HG02884 (cell line): ENCODE data around the gene TTYH2.

Source experiments
- ATAC-seq: cut with Tn5 transposase; IDR thresholded peaks from one replicate; pipeline ENCODE4 v1.9.1; 2021; ENCODE audit warnings: mild to moderate bottlenecking, moderate library complexity; ENCODE audit not compliant: unreplicated experiment

The TTYH2 gene

DNA sequence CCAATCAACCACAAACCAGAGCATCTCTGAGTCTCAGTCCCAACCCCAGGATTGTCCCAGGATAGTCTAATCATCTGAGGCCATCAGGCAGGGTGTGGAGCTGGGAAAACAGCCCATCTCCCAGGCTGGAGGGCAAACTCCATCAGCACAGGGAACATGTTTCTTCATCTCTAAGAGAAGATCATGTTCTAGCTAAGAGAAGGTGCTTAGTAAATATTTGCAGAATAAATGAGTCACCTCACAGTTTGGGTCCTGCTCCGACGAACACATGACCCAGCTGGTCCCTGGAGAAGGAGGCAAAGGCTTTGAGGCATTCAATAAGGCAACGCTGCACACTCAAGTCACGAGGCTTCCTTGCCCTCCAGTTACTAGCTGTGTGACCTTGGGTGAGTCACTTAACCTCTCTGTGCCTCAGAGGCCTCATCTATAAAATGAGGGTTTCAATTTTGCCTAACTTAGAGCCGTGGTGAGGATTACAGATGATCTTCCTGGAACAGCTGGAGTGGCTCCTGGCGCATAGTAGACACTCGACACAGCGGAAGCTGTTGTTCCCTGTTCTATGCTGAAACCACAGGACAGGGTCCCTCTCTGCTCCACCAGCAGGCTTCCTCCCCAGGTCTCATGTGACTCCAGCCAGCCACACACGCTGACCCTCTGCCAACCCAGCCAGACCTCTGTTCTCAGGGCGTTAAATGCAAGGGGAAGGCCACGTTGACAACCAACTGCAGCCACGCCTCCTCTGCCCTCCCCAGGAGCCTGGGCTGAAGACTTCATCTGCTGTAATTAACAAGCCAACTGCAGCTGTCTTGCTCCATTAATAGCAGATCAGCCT is 20.2 kb upstream of the TTYH2 start:
- ATAC-seq, result no peak

DNA sequence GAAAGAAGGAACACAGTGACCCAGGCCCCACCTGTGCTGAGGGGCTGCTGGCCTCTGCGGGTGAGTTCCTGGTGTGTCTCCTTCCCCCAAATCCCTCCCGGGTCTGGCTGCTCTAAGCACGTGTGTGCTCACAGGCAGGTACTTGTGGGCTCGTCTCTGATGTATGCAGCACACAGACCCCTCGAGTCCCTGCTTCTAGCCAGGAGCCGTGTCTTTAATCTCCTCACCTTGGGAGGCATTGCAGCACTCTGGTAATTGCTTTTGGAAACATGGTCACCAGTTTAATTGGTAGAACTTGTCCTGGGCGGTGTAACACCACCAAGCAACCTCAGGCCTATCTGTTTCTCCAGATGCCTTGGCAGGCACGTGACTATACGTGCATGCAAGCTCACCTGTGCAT is 18.7 kb upstream of the TTYH2 start:
- ATAC-seq, result no peak

DNA sequence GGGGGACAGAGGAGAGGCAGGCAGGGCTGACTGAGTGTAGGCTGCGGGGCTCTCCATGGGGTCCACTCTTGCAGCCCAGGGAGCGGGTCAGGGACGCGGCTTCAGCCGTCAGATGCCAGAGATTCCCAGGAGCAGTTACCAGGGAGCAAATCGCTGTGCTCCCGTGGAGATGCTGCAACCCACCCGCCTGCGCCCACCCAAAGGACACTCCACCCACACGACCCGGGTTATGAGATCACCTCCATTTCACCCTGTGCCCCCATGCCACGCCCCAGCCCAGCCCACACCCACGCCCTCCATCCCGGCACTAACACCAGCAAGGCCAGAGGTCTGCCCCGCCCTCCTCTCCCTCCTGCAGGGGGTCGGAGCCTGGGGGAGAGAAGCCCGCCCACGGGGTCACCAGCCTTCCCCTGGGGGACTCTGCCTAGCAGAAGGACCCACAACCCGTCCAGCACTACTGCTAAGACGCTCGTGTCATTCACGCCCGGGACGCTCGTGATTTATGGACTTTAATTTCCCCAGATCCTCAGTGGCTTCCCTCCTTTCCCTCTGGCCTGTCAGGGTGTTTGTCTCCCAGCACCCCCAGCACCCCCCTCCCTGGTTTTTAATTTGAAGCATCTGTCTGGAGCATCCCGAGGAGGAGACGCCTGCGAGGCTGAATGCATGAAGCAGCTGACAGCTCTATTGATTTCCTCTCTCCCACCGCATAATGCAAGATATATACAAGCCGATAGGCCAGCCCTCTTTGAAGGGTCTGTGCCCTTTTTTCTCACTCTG is 16.6 kb upstream of the TTYH2 start:
- ATAC-seq, result no peak

DNA sequence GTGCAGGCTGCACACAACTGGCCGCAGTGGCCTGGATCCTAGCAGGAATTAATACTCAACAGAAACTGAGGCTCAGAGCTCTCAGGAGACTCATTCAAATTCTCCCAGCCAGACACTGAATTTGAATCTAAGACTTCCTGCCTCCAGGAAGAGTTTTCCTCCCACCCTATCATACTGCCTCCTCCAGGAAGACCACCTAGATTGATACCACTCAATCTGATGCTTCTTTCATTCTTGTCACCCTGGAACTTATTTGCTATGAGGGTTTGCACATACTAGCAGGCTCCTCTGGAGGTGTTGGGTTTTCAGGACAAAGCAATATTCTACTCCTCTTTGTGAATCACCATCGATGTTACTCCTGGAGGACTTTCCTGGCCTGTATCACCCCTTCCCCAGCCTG is 15.6 kb upstream of the TTYH2 start:
- ATAC-seq, result no peak

DNA sequence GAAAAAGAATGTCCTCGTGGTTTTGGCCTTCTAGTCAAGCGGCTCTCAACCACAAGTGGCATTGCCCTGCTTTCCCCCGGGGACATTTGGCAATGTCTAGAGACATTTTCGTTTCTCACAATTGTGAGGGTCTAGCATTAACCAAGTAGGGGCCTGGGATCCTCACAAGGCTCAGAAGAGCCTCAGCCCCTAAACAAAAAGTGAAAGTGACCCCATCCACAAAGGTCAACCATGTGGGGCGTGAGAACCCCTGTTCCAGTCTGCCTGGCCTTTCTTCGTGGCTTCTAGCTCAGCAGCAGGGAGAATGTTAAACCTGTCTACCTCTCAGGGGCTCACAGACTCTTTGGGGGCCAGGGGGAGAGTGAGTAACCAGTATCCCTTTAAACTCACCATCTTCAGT is 14.7 kb upstream of the TTYH2 start:
- no peak for ATAC-seq

DNA sequence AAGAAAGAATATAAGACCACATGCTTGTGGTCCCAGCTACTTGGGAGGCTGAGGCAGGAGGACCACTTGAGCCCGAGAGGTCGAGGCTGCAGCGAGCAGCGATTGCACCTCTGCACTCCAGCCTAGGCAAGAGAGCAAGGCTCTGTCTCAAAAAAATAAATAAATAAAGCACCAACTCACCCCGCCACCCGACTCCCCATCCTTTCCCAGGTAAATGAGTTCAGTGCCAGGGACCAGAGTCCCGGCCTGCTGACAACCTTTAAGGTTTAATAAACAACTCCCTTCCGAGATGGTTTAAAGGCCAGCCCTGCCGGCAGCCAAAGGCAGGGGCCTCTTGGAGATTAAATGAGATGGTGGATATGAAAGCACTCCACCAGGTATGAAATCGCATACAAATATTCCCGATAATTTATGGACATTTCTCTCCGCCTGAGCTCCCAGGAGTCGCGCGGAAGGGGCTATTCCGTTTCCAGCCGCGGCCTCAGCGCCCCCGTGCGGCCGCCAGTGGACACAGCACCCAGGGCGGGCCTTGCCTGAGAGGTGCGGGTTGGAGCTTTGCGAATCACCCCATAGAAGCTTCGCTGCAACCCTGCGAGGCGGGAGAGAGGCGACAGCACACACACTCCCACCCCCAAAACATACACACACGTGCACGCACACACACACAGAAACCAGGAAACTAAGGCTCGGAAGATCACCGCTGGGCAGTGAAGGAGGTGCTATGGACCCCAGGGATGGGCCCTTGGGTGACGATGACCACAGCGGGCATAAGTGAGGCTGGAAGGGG is 13.9 kb upstream of the TTYH2 start:
- ATAC-seq, result no peak

DNA sequence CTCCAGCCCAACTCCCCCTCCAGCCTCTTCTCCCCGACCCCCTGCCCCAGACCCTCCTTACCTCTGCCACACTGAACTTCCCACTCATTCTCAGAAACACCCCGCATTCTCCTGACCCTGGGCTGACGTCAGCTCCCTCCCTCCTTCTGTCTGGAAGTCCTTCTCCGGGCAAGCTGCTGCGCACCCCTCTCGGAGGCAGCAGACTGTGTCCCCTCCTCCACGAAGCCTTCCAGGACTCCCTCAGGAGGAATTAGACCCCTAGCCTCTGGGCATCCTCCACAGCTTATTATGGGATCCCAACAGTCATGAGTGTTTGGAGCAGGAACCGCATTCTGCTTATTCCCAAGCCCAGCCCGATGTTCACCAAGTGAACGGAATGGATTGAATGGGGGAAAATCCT is 13.3 kb upstream of the TTYH2 start:
- ATAC-seq, result no peak

DNA sequence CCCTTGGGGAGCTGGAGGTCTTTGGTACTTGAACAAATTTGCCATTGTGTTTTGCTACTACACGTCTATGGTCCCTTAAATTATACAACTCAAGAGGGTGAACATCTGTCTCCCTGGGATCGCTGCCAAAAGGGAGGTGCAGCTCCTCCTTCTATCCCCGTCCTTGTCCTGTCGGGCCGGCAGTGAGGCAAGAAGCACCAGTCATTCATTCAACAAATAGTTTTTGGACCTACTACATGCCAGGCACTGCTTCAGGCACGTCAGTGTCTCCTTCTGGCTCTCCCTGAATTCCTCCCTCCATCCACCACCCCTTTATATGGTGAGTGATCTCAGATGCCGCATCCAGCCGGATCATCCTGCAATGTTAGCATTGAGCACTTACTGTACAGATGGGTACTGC is 12.1 kb upstream of the TTYH2 start:
- ATAC-seq, result no peak

DNA sequence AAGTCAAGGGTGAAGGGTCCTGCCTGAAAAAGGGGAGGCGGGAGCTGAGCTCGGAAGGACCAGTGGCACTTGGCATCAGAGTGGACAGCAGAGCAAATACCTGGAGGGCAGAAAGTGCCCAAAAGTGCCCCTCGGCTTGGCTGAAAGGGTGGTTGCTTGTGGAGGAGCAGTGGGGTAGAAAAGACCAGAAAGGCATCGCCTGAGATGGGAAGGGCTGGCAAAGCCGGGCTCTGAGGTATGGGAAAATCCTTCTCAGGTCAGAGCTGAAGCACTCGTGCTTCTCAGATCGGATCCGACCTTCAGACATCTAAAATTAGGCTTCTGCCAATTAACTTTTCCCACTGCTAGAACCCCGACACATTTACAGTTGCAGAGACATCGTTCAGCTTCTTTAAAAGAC is 11.4 kb upstream of the TTYH2 start:
- ATAC-seq, result no peak

DNA sequence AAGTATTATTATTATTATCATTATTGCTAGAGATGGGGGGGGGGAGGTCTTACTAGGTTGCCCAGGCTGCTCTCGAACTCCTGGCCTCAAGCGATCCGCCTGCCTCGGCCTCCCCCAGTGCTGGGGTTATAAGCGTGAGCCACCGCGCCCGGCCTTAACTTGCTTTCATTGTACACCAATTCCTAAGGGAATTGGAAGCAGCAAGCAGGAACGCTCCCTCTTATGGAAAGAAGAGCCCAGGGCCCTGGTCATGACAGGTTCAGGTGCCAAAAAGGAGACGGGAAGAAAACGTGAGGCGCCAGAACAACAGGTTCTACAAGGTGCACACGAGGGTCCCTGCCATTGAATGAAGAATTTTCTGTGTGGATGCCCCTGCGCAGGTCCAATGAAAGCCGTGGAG is 10.4 kb upstream of the TTYH2 start:
- no peak for ATAC-seq

DNA sequence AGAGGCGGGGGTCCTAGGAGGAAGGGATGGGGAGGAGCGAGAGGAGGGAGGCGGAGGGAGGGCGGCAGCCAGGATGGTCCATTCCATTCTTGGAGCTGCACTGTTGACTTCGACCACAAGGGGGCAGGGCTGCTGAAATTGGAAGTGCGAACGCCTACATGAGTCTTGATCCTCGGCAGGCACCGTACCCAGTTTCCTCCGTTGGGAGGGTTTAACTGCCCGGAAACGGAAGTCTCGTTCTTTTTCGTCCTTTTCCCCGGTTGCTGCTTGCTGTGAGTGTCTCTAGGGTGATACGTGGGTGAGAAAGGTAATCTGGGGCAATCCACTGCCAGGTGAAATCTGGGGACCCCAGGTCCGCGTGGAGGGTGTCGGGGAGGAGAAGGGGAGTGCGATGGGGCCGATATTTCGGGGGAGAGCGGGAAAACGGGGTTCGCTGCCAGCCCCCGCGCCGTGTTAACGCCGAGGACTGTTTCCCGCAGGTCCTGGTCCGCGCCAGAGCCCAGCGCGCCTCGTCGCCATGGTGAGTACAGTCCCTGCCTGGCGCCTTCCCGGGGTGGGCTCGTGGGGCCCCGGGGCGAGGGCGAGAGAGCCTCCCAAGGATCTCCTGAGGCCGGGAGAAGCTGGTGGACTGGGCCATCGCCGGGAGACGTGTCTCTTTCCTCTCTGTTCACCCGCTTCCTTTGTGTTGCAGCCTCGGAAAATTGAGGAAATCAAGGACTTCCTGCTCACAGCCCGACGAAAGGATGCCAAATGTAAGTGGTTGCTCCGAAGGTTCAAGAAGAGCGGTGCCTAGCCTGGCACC is 9.7 kb upstream of the TTYH2 start, which contains the start of gene RPL38:
RPL38 (plus strand) TSS at position 240 of the 802 bp plus-strand sequence; CDS start at position 518, 278 bp downstream.
- ATAC-seq, result peak; percentile 62

DNA sequence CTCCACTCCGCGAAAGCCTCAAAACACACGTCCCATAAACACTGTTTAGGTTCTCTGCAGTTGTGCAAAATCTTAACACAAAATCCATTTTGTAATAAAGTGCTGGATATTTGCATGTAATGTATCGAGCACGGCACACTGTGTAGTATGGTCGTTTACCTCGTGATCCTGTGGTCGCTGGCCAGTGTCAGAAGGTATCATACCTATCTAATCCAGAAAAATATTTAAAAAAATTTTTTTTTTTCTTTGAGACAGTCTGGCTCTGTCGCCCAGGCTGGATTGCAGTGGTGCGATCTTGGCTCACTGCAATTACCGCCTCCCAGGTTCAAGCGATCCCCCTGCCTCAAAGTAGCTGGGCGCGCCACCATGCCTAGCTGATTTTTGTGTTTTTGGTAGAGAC is 8.9 kb upstream of the TTYH2 start:
- ATAC-seq, result no peak

DNA sequence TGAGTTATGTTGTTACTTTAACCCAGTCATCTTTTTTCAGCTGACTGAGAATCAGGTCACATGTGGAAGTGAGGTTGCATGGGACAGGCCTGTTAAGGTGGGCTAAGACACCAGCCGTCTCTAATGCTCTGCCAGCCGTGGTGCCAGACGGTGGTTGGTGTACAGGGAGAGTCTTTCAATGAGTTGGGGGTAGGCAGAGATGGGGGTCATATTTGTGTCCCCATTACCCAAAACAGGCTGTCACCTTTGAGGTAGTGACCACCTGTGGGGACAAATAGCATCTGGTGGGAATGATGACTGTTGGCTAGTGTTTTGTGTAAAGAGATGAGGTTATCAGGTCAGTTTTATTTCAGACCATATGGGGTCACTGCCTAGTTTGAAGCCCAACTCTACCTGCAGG is 8.1 kb upstream of the TTYH2 start:
- ATAC-seq, result no peak

DNA sequence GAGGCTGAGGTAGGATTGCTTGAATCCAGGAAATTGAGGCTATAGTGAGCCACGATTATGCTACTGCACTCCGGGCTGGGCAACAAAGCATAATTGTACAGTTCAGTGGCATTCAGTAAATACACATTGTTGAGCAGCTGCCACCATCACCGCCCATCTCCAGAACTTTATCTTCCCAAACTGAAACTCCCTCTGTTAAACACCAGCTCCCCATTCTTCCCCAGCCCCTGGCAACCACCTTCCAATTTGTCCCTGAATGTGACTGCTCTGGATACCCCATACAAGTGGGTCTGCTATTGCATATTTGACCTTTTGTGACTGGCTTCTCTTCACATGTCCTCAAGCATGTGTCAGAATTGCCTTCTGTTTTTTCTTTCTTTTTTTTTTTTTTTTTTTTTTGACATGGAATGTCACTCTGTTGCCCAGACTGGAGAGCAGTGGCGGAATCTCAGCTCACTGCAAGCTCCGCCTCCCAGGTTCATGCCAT is 7.0 kb upstream of the TTYH2 start:
- ATAC-seq, result no peak

DNA sequence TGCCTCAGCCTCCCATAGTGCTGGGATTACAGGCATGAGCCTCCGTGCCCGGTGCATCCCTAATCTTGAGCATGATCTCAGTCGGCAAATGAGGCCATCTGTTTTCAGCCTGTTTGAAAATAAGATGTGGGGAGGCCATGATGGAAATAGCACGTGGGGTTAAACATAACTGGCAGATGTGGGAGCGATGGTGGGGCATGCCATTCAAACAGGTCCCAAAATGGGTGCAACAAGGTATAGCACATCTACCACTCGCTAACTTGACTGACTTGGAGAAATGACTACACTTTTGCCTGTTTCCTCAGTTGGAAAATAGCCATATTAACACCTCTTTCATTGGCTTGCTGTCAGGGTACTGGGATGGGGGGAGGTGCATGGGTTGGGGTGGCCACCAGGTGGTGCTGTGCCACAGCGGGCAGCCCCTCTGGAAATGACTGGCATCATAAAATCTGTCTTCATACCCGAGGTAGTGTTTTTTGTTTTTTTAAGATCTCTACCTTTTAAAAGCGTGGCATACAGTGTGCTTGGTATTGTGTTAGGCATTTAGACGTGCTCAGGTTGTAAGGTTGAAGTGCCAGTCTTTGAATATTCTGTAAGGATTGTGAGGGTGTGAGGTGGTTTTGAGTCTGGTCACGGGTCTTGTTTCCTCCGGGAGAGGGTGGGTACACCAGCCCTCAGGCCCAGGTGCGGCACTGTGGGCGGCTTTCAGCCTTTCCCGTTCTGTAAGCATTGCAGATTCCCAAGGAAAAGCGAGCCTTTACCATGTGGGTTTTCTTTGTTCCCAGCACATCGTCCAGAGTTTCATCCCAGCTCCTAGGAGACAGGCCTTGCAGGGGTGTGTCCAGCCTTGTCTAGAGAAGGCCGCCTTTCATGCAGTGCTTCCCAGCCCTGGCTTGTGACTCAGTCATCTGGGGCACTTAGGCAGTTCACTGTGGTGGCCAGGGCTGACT is 2.9 kb upstream of the TTYH2 start:
- ATAC-seq, result no peak

DNA sequence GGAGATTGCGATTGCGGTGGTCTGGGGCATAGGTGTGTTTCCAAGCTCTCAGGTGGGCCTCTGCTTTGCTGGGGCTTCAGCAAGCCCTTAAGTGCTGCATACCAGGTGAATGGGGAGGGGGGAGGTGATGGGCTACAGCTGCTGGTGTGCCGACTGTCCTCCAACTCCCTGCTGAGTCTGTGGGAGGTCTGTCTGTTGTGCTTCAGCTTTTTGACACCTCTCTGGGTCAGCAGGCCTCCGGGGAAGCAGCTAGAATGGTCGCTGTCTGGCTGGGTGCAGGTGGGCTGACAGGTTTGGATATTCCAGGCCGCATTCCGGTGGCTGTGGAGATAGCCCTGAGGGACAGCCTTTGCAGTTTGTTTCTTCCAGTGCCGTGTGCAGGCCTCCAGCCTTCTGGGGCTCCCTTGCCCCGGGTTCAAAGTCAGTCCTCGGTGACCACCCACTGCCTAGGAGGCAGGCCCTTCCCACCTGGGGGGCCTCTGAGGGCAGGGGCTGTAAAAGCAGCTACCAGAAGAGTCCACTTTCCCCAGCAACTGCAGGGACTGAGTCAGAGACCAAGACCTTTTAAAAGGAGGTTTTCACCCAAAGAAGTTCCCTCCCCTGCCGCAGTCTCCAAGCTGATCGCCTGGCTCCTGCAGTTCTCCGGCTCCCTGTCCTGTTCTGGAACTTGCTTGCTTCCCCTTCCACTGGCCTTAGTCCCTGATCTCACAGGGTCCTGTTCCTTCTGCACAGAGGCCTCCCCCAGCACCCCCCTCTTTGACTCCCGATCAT is 2.0 kb upstream of the TTYH2 start:
- no peak for ATAC-seq

DNA sequence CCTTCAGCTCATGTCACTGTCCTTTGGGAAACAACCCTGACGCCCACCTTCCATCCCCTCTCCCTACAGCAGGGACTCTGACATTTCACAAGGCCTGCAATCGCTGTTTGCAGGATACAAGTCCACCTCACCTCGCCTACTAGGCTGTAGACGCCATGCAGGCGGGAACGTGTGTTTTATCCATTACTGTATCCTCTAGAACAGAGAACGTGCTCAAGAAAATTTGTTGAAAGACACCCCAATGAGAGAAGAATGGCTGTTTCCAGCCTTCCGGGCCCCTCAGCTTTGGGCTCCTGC is 1.5 kb upstream of the TTYH2 start:
- no peak for ATAC-seq

DNA sequence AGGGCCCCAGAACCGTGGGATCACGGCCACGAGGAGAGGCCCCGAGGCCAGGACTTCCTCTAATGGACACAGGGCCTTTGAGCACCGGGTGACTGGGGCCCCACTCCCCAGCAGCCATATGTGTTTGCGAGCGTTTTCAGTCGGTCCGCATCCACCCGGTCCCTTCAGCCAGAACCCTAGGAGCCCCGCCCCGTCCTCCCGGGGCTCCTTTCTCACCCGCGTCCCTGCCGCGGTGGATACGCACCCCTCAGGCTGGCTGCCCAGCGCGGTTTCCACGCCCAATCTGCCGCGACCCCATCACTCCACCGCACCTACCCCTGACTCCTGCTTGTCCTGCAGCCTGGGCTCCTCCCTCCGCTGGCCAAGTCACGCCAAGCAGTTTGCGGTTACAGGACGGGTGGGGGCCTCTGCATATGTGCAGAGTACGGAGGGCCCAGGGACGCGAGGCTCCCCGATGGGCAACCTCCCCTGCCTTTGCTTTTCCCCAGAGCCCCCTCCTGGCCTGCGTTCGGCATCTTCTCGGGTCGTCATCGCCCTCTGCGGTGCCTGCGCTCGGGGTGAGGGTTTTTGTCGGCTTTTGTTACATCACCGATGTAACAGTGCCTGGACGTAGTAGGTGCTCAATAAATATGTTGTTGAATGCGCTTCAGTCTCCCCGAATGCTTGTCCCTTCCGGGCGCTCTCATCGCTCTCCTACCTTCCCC is 1.0 kb upstream of the TTYH2 start:
- peak; percentile 12 for ATAC-seq
